ENCODE measurements around the gene TTLL1.
A peak's percentile ranks its signal among the peaks of the same experiment; 100 is the strongest.

Gene TTLL1

GRCh38 chr22:43088984-43089717, at the start of gene TTLL1:
TTLL1 (minus strand) TSS chr22:43089391; CDS start chr22:43075586, 13,805 bp downstream.
- ChIA-PET POLR2A (no interaction called here), CTCF (no interaction called here)
- TF ChIP-seq CTCF (IDR thresholded peaks at IDR 0.05; ENCODE audit: control extremely low read depth, extremely low read depth, low read depth, missing control alignments): no peak
- peak; percentile 96 for DNase-seq (ENCODE audit: extremely low spot score)

- TF ChIP-seq CTCF (IDR thresholded peaks at IDR 0.05; ENCODE audit: control extremely low read depth, extremely low read depth, low read depth, missing control alignments): no peak
Measured at GRCh38 chr22:43136801-43137200, 47.6 kb upstream of the TTLL1 start.

GRCh38 chr22:43136255-43136654, 47.1 kb upstream of the TTLL1 start:
- CTCF ChIA-PET: interaction anchor here (1.0 to 2.3 kb wide), 4 partner anchors 10 to 268 kb away, joined by 5 to 8 read pairs (median 6); no protein-coding TSS in a partner anchor
- TF ChIP-seq CTCF (IDR thresholded peaks at IDR 0.05; ENCODE audit: control extremely low read depth, extremely low read depth, low read depth, missing control alignments): peak; percentile 66
- DNase-seq (ENCODE audit: extremely low spot score): peak; percentile 82
- POLR2A ChIA-PET: no interaction called here

More at GRCh38 chr22:43136801-43137200, 47.6 kb upstream of the TTLL1 start:
- no peak for DNase-seq (ENCODE audit: extremely low spot score)
- ChIA-PET CTCF (interaction anchor here (1.0 to 2.3 kb wide), 3 partner anchors 10 to 269 kb away, joined by 5 to 7 read pairs (median 6); no protein-coding TSS in a partner anchor), POLR2A (no interaction called here)

- CTCF ChIA-PET: interaction anchor here (0.9 to 2.3 kb wide), 4 partner anchors 9 to 24 kb away, joined by 4 to 8 read pairs (median 6); no protein-coding TSS in a partner anchor
- POLR2A ChIA-PET: no interaction called here
- TF ChIP-seq CTCF (IDR thresholded peaks at IDR 0.05; ENCODE audit: control extremely low read depth, extremely low read depth, low read depth, missing control alignments): no peak
- no peak for DNase-seq (ENCODE audit: extremely low spot score)
Measured at GRCh38 chr22:43135565-43135964, 46.4 kb upstream of the TTLL1 start.

GRCh38 chr22:43134553-43134952, 45.4 kb upstream of the TTLL1 start:
- ChIA-PET POLR2A (no interaction called here), CTCF (no interaction called here)
- TF ChIP-seq CTCF (IDR thresholded peaks at IDR 0.05; ENCODE audit: control extremely low read depth, extremely low read depth, low read depth, missing control alignments): no peak
- DNase-seq (ENCODE audit: extremely low spot score): no peak

- CTCF ChIA-PET: interaction anchor here (0.9 to 1.5 kb wide), 2 partner anchors 22 to 266 kb away, joined by 3 to 4 read pairs; no protein-coding TSS in a partner anchor
- POLR2A ChIA-PET: no interaction called here
- no peak for DNase-seq (ENCODE audit: extremely low spot score)
- TF ChIP-seq CTCF (IDR thresholded peaks at IDR 0.05; ENCODE audit: control extremely low read depth, extremely low read depth, low read depth, missing control alignments): no peak
Measured at GRCh38 chr22:43133401-43133800, 44.2 kb upstream of the TTLL1 start.

Measured in GM10248 (cell line).